Natural killer cell (primary cell): Measurements from ENCODE around the gene LDLRAD4. TPM values are rescaled to one million over a fixed set of nuclear protein-coding genes. Genes with fewer than 3 reads are reported as not detected.

ENCODE experiments used
- ATAC-seq, 3 donors: fragments of 150-1000 bp in 2 of 3; fragments of 200-7000 bp in 1 of 3; cut with Tn5 transposase; 1 replicate in 1 of 3; 2 replicates in 2 of 3; pipeline ENCODE4 v1.10.0; 2021; ENCODE audit warnings: mild to moderate bottlenecking in 2 of 3, moderate library complexity in 2 of 3
- DNase-seq, 2 donors: peaks; one replicate each; pipeline versions ENCODE4 v3.0.0 to v3.0.0-alpha.2; 2013 to 2021; ENCODE audit warnings: mixed read lengths in 1 of 2
- H3K27ac ChIP-seq: one replicate; pipeline ENCODE4 v1.5.1; 2013; ENCODE audit warnings: mild to moderate bottlenecking, low read length
- H3K27me3 ChIP-seq: one replicate; pipeline ENCODE4 v1.6.1; 2013; ENCODE audit warnings: low read length; ENCODE audit not compliant: control insufficient read depth, insufficient read depth
- H3K36me3 ChIP-seq: one replicate; pipeline ENCODE4 v1.6.1; 2013; ENCODE audit warnings: low read length; ENCODE audit not compliant: control insufficient read depth, insufficient read depth
- H3K4me1 ChIP-seq: one replicate; pipeline ENCODE4 v1.6.1; 2013; ENCODE audit warnings: low read length; ENCODE audit not compliant: control insufficient read depth, insufficient read depth
- H3K4me3 ChIP-seq: one replicate; pipeline ENCODE4 v1.5.1; 2013; ENCODE audit warnings: low read length
- H3K9me3 ChIP-seq: one replicate; pipeline ENCODE4 v1.6.1; 2013; ENCODE audit warnings: low read length; ENCODE audit not compliant: control insufficient read depth, insufficient read depth
- H3K27ac Mint-ChIP-seq, 2 donors: one replicate each; pipeline ENCODE4 v1.8.0; 2022; ENCODE audit warnings: mild to moderate bottlenecking in 2 of 2, mixed read lengths in 2 of 2, moderate library complexity in 1 of 2
- H3K27me3 Mint-ChIP-seq, 2 donors: one replicate each; pipeline ENCODE4 v1.8.0; 2022; ENCODE audit warnings: low read depth in 2 of 2, mixed read lengths in 2 of 2
- H3K36me3 Mint-ChIP-seq: one replicate; pipeline ENCODE4 v1.8.0; 2022; ENCODE audit warnings: mixed read lengths
- H3K4me1 Mint-ChIP-seq, 2 donors: one replicate each; pipeline ENCODE4 v1.8.0; 2022; ENCODE audit warnings: mixed read lengths in 2 of 2
- H3K4me3 Mint-ChIP-seq: one replicate; pipeline ENCODE4 v1.8.0; 2022; ENCODE audit warnings: mild to moderate bottlenecking, moderate library complexity, mixed read lengths
- H3K9me3 Mint-ChIP-seq, 2 donors: one replicate each; pipeline ENCODE4 v1.8.0; 2022; ENCODE audit warnings: mixed read lengths in 2 of 2
- CTCF ChIP-seq: fragments of 200-600 bp; IDR thresholded peaks from one replicate; pipeline ENCODE4 v1.8.0; 2022; ENCODE audit warnings: antibody characterized with exemption
- WGBS: methylation state at CpG from one replicate; pipeline ENCODE4 v1.1.7; 2013; ENCODE audit warnings: missing lambda C conversion rate; ENCODE audit not compliant: insufficient coverage; 5-methylcytosine and 5-hydroxymethylcytosine counted together
- intact Hi-C: fragments of 100-400 bp; cut with micrococcal nuclease; formaldehyde crosslinking; loops from one replicate; pipeline ENCODE4 v1.14.2; 2022
- total RNA-seq, 4 donors: library from RNA; stranded (reverse); fragments of 120-200 nt in 1 of 4; gene quantifications; one replicate each; pipeline versions ENCODE4 v1.2.3 to v1.2.4, GENCODE V29; 2013 to 2022

The LDLRAD4 gene
- total RNA-seq, 3 donors from 2014 or later (not counting 1 experiment from before 2014, with no cell fraction given): 24.0 to 36.3 (median 29.2) TPM

- no peak for ATAC-seq
- TF ChIP-seq CTCF: no peak
- Histone ChIP-seq H3K27me3 (no peaks in the 10 kb centered on the region), H3K4me3 (no peak overlapping the region), H3K36me3 (no peaks in the 10 kb centered on the region), H3K27ac (no peak overlapping the region), H3K9me3 (peaks cover 6% of the 10 kb centered on the region), H3K4me1 (no peaks in the 10 kb centered on the region)
- H3K4me1 Mint-ChIP-seq: no peaks in the 10 kb centered on the region
- no peak overlapping the region for H3K4me3 Mint-ChIP-seq
- no peaks in the 10 kb centered on the region for H3K27me3 Mint-ChIP-seq
- H3K36me3 Mint-ChIP-seq: no peaks in the 10 kb centered on the region
- H3K9me3 Mint-ChIP-seq: no peaks in the 10 kb centered on the region
- intact Hi-C loops: no loop called here
- WGBS: 96% methylated on average over 17 of the region's 17 CpGs
- no peak for DNase-seq
- no peak overlapping the region for H3K27ac Mint-ChIP-seq
These were observed 102.4 kb downstream of the LDLRAD4 start for GRCh38 chr18:13320891-13321425.

GRCh38 chr18:13321923-13322322 is 103.4 kb downstream of the LDLRAD4 start:
- Histone ChIP-seq H3K27ac (no peak overlapping the region), H3K36me3 (no peaks in the 10 kb centered on the region), H3K4me1 (no peaks in the 10 kb centered on the region), H3K4me3 (no peak overlapping the region), H3K9me3 (no peaks in the 10 kb centered on the region), H3K27me3 (no peaks in the 10 kb centered on the region)
- no peak for ATAC-seq
- no CpG with 5 or more reads among the region's 1 CpG for WGBS
- Mint-ChIP-seq H3K4me1 (no peaks in the 10 kb centered on the region), H3K27ac (no peak overlapping the region), H3K4me3 (no peak overlapping the region), H3K9me3 (no peaks in the 10 kb centered on the region), H3K27me3 (no peaks in the 10 kb centered on the region), H3K36me3 (no peaks in the 10 kb centered on the region)
- no peak for TF ChIP-seq CTCF
- DNase-seq: no peak
- intact Hi-C loops: no loop called here

- DNase-seq (no peak), ATAC-seq (no peak)
- WGBS: 97% methylated on average over 6 of the region's 9 CpGs
- TF ChIP-seq CTCF: no peak
- Mint-ChIP-seq H3K27ac (no peak overlapping the region), H3K36me3 (no peaks in the 10 kb centered on the region), H3K27me3 (peaks cover 0 to 4% of the 10 kb centered on the region in 2 donors), H3K4me3 (no peak overlapping the region), H3K9me3 (no peaks in the 10 kb centered on the region), H3K4me1 (no peaks in the 10 kb centered on the region)
- intact Hi-C loops: no loop called here
- no peak overlapping the region for H3K4me3 ChIP-seq
- H3K36me3 ChIP-seq: no peaks in the 10 kb centered on the region
- no peak overlapping the region for H3K27ac ChIP-seq
- no peaks in the 10 kb centered on the region for H3K27me3 ChIP-seq
- no peaks in the 10 kb centered on the region for H3K9me3 ChIP-seq
- no peaks in the 10 kb centered on the region for H3K4me1 ChIP-seq
These were observed 104.6 kb downstream of the LDLRAD4 start for GRCh38 chr18:13323186-13323585.

- ATAC-seq: no peak
- H3K27me3 ChIP-seq: no peaks in the 10 kb centered on the region
- intact Hi-C loops: no loop called here
- no peak overlapping the region for H3K27ac ChIP-seq
- no peak overlapping the region for H3K4me3 ChIP-seq
- H3K4me3 Mint-ChIP-seq: no peak overlapping the region
- DNase-seq: no peak
- no peaks in the 10 kb centered on the region for H3K36me3 ChIP-seq
- no peaks in the 10 kb centered on the region for H3K9me3 Mint-ChIP-seq
- H3K27ac Mint-ChIP-seq: no peak overlapping the region
- no peaks in the 10 kb centered on the region for H3K4me1 ChIP-seq
- no peaks in the 10 kb centered on the region for H3K4me1 Mint-ChIP-seq
- peaks cover 0 to 4% of the 10 kb centered on the region in 2 donors for H3K27me3 Mint-ChIP-seq
- no peak for TF ChIP-seq CTCF
- no peaks in the 10 kb centered on the region for H3K36me3 Mint-ChIP-seq
- no peaks in the 10 kb centered on the region for H3K9me3 ChIP-seq
- 90% methylated on average over 8 of the region's 8 CpGs for WGBS
These were observed 106.3 kb downstream of the LDLRAD4 start for GRCh38 chr18:13324880-13325279.
